ENCODE measurements around the gene ATIC.
"Not testable (repeated sequence)": the region's sequence is repeated elsewhere in the genome, so short reads cannot be mapped to it uniquely, and the experiment has no call there.

Gene ATIC

GRCh38 chr2:215311625-215312396 lies at the start of gene ATIC:
Gene ATIC, plus strand, starts transcription at chr2:215312059. Its CDS starts 84 bp downstream, at chr2:215312143.
- peak; percentile 88 for DNase-seq (ENCODE audit: low spot score)

- DNase-seq (ENCODE audit: low spot score) = no peak
Measured at GRCh38 chr2:215262303-215262702, 49.6 kb upstream of the ATIC start.

GRCh38 chr2:215262741-215263362 lies 49.0 kb upstream of the ATIC start:
- DNase-seq (ENCODE audit: low spot score) = no peak

DNA sequence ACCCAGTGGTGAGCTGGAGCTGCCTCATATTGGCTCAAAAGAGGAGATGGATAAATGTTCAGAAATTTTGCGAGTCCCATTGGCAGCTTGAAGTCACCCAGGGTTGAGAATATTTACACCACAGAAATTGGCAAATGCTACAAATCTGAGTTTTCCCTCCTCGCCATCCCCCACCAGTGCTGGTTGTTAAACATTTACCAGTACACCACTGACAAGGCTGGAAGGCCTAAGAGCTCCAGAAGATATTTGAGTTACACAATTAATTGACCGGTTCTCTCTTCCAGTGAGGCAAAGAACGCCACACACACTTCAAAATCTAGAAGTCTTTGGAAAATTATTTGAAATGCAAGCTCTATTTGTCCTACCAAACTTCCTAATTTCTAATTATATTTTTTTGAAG lies 47.5 kb upstream of the ATIC start:
- DNase-seq (ENCODE audit: low spot score) = no peak

DNA sequence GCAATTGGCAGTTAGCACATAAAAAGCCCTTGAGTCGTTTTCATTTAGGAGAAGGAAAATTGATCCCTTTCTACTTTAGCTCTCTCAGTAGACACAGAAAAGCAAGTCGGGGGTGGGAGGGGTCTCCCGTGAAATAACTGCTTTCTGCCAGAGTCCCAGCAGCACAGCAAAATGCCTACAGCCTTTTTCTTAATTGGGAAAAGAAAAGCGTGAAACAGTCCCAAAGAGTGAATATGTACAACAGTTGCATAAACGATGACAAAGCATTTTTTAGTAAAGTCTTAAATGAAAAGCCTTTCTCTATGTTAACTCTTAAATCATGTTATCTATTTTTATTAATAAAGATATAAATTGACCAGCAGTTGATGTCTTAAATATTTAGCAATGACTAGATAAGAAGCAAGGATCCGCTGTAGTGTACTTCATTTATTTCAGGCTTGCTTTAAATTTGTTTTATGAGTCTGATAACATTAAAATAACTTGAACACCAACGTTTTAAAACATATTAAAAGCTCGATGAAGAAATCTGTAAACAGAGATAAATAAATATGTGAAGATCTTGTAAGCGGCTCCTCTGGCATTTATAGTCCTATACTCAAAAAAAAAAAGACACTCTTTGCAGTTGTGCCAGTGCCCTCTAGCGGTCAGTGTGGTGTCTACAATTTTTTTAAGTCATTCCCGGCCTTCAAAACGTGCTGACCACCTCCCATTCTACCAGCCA lies 42.3 kb upstream of the ATIC start:
- DNase-seq (ENCODE audit: low spot score) = peak; percentile 39

DNA sequence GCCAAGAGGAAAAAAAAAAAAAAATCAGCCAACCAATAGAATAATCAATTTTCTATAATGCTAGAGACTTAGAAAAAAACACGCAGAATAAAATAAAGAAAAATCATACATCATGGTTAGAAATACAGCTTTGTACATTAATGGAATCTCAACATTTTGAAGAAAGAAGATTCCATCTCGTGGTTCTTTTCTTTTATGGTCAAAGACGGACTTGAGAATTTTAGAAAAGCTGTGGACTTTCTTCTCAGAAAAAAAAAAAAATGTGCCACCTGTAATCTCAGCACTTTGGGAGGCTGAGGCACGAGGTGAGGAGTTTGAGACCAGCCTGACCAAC lies 41.8 kb upstream of the ATIC start:
- DNase-seq (ENCODE audit: low spot score) = no peak

DNA sequence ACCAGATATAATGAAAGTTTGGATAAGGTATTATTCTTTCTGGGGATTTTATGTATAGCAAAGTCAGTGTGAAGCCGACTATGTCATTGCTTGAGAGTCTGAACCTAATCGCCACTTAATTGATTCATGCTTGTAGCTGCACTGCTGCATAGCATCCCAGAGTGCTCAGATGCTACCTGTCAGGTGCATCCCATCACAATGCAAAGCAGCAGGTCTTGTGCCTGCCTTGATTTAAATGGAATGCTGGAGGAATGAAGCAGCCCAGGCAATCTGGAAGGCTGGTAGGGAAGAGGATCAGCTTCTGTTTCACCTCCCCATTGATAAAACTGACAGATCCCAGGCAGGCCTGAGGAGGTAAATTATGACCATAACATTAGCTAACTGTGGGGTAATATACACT lies 40.4 kb upstream of the ATIC start:
- no peak for DNase-seq (ENCODE audit: low spot score)

DNA sequence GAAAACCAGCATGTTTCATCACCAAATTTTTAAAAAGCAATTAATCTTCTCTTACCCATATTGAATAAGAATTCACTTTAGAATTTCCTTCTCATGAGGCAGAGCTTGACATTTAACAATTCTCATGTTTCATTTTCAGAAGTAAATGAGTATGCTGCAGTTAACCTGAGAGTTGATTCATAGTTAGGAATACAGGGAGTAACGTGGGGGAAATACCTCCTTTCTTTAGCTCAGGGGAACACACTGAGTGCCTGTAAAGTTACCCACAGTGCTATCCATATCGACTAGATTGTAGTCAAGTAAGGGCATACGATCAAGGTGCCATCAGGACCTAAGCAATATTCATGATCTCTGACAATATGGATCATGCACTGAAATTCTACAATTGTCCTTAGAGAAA lies 38.9 kb upstream of the ATIC start:
- no peak for DNase-seq (ENCODE audit: low spot score)

GRCh38 chr2:215274829-215275228 lies 37.0 kb upstream of the ATIC start:
- no peak for DNase-seq (ENCODE audit: low spot score)

DNA sequence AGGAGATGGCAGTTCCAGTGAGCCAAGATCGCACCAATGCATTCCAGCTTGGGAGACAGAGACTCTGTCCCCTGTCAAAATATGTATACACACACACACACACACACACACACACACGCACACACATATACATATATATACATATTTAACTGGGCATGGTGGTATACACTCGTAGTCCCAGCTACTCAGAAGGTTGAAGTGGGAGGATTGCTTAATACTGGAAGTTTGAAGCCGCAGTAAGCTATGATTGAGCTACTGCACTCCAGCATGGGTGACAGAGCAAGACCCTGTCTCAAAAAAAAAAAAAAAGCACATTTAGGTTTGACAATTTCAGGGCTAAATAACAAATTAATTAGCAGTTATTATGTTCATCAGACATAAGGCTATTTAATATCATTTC lies 36.0 kb upstream of the ATIC start:
- DNase-seq (ENCODE audit: low spot score) = no peak

DNA sequence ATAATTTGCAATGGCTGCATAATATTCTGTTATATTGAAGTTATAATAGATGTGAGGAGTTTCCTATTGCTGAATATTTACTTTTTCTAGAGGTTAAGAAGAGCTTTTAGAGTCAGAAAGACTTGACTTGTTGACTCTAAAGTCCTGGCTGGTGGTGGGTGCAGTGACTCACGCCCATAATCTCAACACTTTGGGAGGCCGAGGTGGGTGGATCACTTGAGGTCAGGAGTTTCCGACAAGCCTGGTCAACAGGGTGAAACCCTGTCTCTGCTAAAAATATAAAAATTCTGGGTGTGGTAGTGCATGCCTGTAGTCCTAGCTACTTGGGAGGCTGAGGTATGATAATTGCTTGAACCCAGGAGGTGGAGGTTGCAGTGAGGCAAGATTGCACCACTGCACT lies 33.9 kb upstream of the ATIC start:
- DNase-seq (ENCODE audit: low spot score) = no peak

- DNase-seq (ENCODE audit: low spot score) = no peak
Measured at GRCh38 chr2:215280326-215280725, 31.5 kb upstream of the ATIC start.

DNA sequence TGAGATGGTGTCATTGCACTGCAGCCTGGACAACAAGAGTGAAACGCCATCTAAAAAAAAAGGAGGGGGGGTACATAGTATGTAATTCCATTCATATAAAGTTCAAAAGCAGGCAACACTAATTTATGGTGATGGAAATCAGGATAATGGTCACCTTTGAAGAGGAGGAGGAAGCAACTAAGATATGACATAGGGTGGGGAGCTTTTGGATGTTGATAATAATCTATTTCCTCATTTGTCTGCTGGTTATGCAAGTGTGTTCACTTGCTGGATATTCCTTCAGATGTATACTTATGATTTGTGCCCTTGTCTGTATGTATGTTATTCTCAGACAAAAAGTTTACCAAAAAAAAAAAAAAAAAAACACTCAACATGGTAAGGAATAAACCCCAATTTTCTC lies 28.6 kb upstream of the ATIC start:
- no peak for DNase-seq (ENCODE audit: low spot score)

DNA sequence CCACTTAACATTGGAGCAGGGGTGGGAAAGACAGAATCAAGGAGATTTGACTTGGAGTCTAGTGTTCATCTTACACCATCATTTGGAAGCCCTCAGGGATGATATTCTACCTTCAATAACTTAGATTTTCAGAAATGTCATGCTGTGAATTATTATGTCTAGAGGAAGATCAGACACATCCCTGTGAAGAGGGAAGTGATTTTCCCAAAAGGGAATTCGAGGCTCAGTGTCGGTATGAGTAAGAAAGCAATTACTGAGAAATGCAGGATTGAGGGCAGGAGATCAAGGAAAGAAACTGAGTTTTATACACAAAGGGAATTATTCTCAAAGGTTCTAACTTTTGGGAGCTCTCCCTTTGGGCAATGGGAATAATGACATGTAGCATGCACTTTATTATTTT lies 25.6 kb upstream of the ATIC start:
- no peak for DNase-seq (ENCODE audit: low spot score)

DNA sequence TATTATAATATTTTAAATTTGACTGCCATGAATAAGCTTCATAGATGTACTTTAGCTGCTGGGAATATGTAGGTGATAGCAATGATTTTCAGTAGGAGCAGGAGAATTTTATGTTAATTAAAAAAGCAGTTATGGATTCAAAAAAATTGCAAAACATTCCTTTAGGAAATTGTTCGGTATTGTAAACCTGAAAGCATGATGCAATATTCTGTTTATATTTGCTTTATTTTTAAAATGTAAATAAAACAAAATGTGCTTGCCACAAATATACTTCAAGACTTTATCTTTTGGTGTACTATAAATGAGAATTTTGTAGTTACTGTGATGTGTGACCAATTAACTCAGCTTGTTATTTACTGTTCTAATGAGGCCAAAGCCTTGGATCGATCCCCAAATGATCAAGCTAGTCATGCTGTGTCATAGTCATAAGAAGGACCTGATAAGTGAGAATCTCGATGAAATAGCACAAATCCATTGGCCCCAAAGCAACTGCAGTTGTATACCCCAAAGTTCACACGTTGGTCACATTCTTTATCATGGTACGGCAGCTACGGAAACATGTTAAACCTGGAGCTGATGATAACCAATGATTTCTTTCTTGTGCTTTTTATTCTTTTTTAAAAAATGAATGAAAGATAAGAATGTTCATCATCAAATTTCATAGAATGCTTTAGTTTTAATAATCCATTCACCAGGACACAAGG lies 23.6 kb upstream of the ATIC start:
- no peak for DNase-seq (ENCODE audit: low spot score)

DNA sequence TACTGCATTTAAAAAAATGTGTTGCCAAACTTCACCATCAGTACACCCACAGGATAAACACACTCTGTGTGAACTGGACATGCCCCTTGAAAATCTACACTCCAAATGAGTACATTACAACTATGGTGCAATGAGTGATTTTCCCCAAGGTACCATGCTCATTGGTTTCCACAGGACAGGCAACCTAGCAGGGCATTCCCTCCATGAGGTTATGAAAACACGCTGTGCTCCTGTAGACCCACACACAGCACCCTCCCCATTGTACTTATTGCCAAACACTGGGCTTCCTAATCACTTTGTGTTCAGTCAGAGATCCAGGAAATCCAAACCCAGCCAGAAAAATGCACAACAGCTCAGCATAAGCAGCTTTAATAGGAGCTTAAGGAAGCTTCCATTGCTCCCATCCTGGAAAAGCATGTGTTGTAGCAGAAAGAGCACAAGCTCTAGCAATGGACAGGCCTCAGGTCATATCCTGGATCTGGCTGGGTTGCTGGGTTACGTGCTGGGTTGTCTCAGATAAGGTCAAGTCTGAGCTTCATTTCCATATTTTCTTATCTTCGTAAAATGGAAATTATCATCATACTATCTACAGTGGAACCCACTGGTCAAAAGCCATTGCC lies 20.8 kb upstream of the ATIC start:
- no peak for DNase-seq (ENCODE audit: low spot score)

- no peak for DNase-seq (ENCODE audit: low spot score)
Measured at GRCh38 chr2:215293879-215294278, 18.0 kb upstream of the ATIC start.

DNA sequence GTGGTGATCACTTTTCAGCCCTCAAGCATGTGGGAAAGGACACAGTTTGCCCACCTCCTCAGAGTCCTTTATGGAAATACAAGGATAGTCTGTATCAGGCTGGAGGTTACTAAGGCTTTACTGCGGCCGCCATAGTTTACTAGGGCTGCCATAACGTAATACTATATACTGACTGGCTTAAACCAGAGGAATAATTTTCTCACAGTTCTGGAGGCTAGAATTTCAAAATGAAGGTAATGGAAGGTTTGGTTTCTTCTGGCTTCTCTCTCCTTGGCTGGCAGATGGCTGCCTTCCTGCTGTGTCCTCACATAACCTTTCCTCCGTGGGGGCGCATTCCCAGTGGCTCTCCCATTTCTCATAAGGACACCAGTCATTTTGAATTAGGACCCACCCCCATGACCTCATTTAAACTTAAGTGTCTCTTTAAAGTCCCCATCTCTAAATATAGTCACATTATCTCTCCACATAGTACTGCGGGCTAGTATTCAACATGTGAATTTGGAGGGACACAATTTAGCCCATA lies 12.5 kb upstream of the ATIC start:
- no peak for DNase-seq (ENCODE audit: low spot score)

GRCh38 chr2:215301994-215302393 lies 9.9 kb upstream of the ATIC start:
- DNase-seq (ENCODE audit: low spot score) = no peak

- DNase-seq (ENCODE audit: low spot score) = not testable (repeated sequence)
Measured at GRCh38 chr2:215311259-215311624, 617 bp upstream of the ATIC start.

- peak; percentile 27 for DNase-seq (ENCODE audit: low spot score)
Measured at GRCh38 chr2:215313255-215313613, 1.4 kb downstream of the ATIC start.

DNA sequence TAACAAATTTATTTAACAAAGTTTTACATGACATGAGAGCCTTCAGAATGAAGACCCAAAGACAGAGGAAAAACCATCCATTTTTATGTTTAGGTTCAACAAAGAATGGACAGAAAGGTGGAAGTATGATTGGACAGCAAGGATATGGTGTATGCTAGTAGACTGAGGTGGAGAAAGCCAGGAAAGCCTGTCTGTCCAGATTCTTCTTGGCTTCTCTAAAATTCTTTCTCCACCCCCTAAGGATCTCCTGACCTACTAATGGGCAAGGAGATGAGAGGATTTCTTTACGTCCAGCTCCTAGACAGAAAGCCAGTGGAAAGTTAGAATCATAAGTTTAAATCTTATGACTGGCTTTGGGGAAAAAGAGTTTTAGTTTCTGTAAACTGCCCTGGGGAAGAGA lies 3.0 kb downstream of the ATIC start:
- no peak for DNase-seq (ENCODE audit: low spot score)

Measured in HuH-7 (cell line).